T-helper 22 cell (primary cell): ENCODE results near the gene KCTD8.

Experiments
- DNase-seq: peaks from one replicate; pipeline ENCODE4 v3.0.0-alpha.2; 2020; ENCODE audit warnings: low read depth

Gene KCTD8

GRCh38 chr4:44162538-44163270 is 285.9 kb downstream of the KCTD8 start:
- DNase-seq, result no peak

DNA sequence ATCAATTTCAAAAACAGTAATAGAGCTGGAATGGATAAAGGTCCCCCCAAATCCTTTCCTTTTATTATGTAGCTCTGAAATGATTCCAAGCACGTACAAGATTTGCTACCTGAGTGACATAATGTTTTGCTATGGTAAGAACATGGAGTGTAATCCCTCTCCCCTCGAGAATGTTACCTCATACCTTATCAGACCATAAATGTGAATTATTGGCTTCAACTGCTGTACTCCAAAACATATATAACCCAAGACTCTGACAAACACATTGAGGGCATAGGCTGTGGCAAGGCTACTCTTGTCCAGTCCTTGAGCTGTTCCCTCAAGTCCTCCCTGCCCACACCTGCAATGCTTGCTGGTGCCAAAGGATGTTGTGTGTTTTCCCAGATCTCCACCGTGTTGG is 286.9 kb downstream of the KCTD8 start:
- no peak for DNase-seq

GRCh38 chr4:44160776-44161367 is 287.7 kb downstream of the KCTD8 start:
- DNase-seq, result no peak

DNA sequence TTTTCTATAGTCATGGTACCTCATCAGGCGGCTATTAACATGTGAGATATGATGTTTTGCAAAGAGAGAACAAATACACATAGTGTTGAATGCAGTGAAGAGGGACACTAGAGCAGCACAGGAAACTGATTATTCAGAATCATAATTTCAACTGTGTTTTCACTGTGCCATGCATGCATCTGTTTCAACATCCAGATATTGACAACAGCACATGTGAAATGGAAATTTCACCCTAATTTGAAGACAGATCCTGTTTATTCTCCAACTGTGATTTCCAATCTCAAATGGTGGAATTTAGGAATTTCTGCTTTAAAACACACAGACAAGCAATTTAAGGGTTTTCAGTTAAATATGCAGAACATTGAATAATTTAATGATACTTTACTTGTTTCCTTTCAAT is 288.6 kb downstream of the KCTD8 start:
- no peak for DNase-seq

GRCh38 chr4:44157611-44158277 is 290.9 kb downstream of the KCTD8 start:
- DNase-seq, result no peak

GRCh38 chr4:44150091-44150576 is 298.5 kb downstream of the KCTD8 start:
- DNase-seq, result no peak

GRCh38 chr4:44149282-44149681 is 299.3 kb downstream of the KCTD8 start:
- no peak for DNase-seq

GRCh38 chr4:44147571-44148075 is 301.0 kb downstream of the KCTD8 start:
- DNase-seq, result no peak

GRCh38 chr4:44146516-44146915 is 302.1 kb downstream of the KCTD8 start:
- no peak for DNase-seq

- no peak for DNase-seq
Observed at GRCh38 chr4:44145868-44146267, 302.7 kb downstream of the KCTD8 start.

GRCh38 chr4:44132526-44132925 is 316.1 kb downstream of the KCTD8 start:
- DNase-seq, result no peak
